ENCODE data around the gene MSANTD2. TPM values are rescaled to one million over a fixed set of nuclear protein-coding genes. Genes with fewer than 3 reads are reported as not detected.

The MSANTD2 gene
- polyA plus RNA-seq, 1 experiment = 3.4 TPM

DNA sequence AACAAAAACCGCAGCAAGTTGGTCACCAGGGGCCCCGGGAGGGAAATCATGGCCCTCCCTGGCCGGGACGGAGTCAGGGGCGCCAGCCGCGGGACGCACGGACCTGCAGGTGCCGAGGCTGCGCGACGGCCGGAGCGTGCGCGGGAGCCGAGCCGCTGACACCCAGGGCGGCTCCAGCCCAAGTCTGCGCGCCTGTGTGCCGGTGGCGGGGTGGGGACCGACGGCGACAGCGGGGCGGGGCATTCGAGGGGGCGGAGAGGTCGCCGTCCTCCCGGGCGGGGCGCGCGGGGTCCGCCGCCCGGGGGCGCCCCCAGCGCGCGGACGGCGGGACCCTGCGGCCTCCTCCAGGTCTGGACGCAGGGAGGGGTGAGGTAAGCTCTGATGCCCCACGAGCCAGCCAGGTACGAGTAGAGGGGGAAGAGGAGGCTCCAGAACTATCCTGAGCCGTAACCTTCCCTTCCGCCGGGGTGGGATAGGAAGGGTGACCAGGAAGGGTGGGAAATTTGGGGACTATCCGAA lies 38.0 kb downstream of the MSANTD2 start, which contains the start of gene ESAM:
TSS of gene ESAM (minus strand) at position 186 of the 519 bp plus-strand sequence. CDS start at position 50, 136 bp downstream.
- POLR2A ChIA-PET = no interaction called here
- no peak for DNase-seq (ENCODE audit: low read depth)
- peak within 1 kb of the TSS; percentile 43 for H3K4me3 ChIP-seq (ENCODE audit: low read depth, low read length)
- TF ChIP-seq CTCF (IDR thresholded peaks at IDR 0.05; ENCODE audit: insufficient read depth, low read depth, low read length) = no peak
- peaks cover 15% of the 10 kb centered on the region for H3K27me3 ChIP-seq (ENCODE audit: control insufficient read depth, insufficient read depth, low read length)
- CTCF ChIA-PET = interaction anchor here (0.9 to 7.9 kb wide), 14 partner anchors 9 to 91 kb away, joined by 3 to 78 read pairs (median 6); partner anchors contain the start of genes NRGN, SIAE, SPA17 and VSIG2
- H3K36me3 ChIP-seq (ENCODE audit: control insufficient read depth, insufficient read depth, low read length) = no peaks in the 10 kb centered on the region; the same call in none of the 2 replicates

- ChIA-PET CTCF (interaction anchor here (0.6 to 7.9 kb wide), 12 partner anchors 8 to 637 kb away, joined by 3 to 78 read pairs (median 4); partner anchors contain the start of genes SIAE, SPA17 and VSIG2), POLR2A (interaction anchor here (0.6 kb wide), 1 partner anchor 9 kb away, joined by 5 read pairs; no protein-coding TSS in a partner anchor)
- TF ChIP-seq CTCF (IDR thresholded peaks at IDR 0.05; ENCODE audit: insufficient read depth, low read depth, low read length) = no peak
- Histone ChIP-seq H3K4me3 (ENCODE audit: low read depth, low read length) (no peak overlapping the region), H3K36me3 (ENCODE audit: control insufficient read depth, insufficient read depth, low read length) (no peaks in the 10 kb centered on the region; the same call in 1 of the 2 replicates), H3K27me3 (ENCODE audit: control insufficient read depth, insufficient read depth, low read length) (peaks cover 18% of the 10 kb centered on the region)
- no peak for DNase-seq (ENCODE audit: low read depth)
Measured at GRCh38 chr11:124761301-124762104, 38.7 kb downstream of the MSANTD2 start.

DNA sequence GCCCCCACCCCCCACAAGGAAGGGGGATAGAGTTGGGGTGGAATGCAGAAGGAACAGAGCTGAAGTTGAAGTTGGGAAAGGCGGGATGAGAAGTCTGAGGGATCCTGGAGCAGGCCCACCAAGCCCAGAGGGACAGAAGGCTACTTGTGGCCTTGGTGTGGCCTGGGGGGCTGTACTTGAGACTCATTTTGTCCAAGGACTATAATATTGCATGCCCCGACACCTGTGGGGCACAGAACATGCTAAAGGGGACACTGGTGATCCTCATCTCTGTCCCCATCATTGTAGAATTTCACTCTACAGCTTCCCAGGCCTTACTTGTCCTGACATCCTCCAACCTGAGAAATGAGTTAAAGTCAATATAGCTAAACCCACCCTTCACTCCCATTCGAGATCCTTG lies 39.4 kb downstream of the MSANTD2 start:
- CTCF ChIA-PET = interaction anchor here (0.7 to 7.9 kb wide), 6 partner anchors 7 to 89 kb away, joined by 3 to 78 read pairs (median 4); partner anchors contain the start of genes SIAE, SPA17 and VSIG2
- no peak for DNase-seq (ENCODE audit: low read depth)

GRCh38 chr11:124760205-124760652 lies 40.0 kb downstream of the MSANTD2 start:
- no peak overlapping the region for H3K4me3 ChIP-seq (ENCODE audit: low read depth, low read length)
- no peaks in the 10 kb centered on the region for H3K36me3 ChIP-seq (ENCODE audit: control insufficient read depth, insufficient read depth, low read length)
- CTCF ChIA-PET = interaction anchor here (0.7 to 7.9 kb wide), 4 partner anchors 14 to 89 kb away, joined by 3 to 78 read pairs (median 4); partner anchors contain the start of genes SIAE and SPA17
- DNase-seq (ENCODE audit: low read depth) = no peak
- POLR2A ChIA-PET = no interaction called here
- no peak for TF ChIP-seq CTCF (IDR thresholded peaks at IDR 0.05; ENCODE audit: insufficient read depth, low read depth, low read length)
- H3K27me3 ChIP-seq (ENCODE audit: control insufficient read depth, insufficient read depth, low read length) = peaks cover 23% of the 10 kb centered on the region

More for the DNA sequence above, 39.4 kb downstream of the MSANTD2 start:
- Histone ChIP-seq H3K36me3 (ENCODE audit: control insufficient read depth, insufficient read depth, low read length) (no peaks in the 10 kb centered on the region), H3K27me3 (ENCODE audit: control insufficient read depth, insufficient read depth, low read length) (peaks cover 22% of the 10 kb centered on the region), H3K4me3 (ENCODE audit: low read depth, low read length) (no peak overlapping the region)
- POLR2A ChIA-PET = no interaction called here
- no peak for TF ChIP-seq CTCF (IDR thresholded peaks at IDR 0.05; ENCODE audit: insufficient read depth, low read depth, low read length)

Measured in BJ (cell line).